HEK293 (cell line): ENCODE data around the gene PPIE.

Source experiments
- CTCF ChIA-PET: fragments of 350-600 bp; formaldehyde crosslinking; extraction: SDS; loops from one replicate; lab custom pipeline; 2021; ENCODE audit warnings: antibody characterized with exemption; lab: Yijun Ruan, JAX
- POLR2A ChIA-PET: fragments of 300-600 bp; formaldehyde crosslinking; extraction: SDS; loops from one replicate; lab custom pipeline; 2020; ENCODE audit warnings: antibody characterized with exemption, inconsistent platforms; lab: Yijun Ruan, JAX
- H3K27ac ChIP-seq: fragments of 200-500 bp; sonication (Bioruptor generic); 2 replicates; pipeline ENCODE4 v1.5.1; 2014; ENCODE audit warnings: low read depth, low read length, control low read depth, inconsistent platforms; ENCODE audit errors: extremely low read depth
- H3K36me3 ChIP-seq, 2 experiments: fragments of 200-500 bp in 1 of 2; sonication (Bioruptor generic) in 1 of 2; 1 replicate in 1 of 2; 2 replicates in 1 of 2; pipeline ENCODE4 v1.5.1; 2014 to 2017; ENCODE audit warnings: inconsistent platforms in 2 of 2, low read length in 2 of 2; ENCODE audit not compliant: control insufficient read depth in 2 of 2, insufficient read depth in 1 of 2
- H3K4me1 ChIP-seq: fragments of 200-500 bp; sonication (Bioruptor generic); 2 replicates; pipeline ENCODE4 v1.5.1; 2014; ENCODE audit warnings: mild to moderate bottlenecking, low read length, inconsistent platforms; ENCODE audit not compliant: control insufficient read depth, insufficient read depth
- H3K4me3 ChIP-seq: 2 replicates; pipeline ENCODE4 v1.5.1; 2011; ENCODE audit warnings: low read depth, mild to moderate bottlenecking, control low read depth, low read length, moderate library complexity
- H3K9me3 ChIP-seq: fragments of 200-500 bp; sonication (Bioruptor generic); 2 replicates; pipeline ENCODE4 v1.5.1; 2014; ENCODE audit warnings: low read depth, low read length, inconsistent platforms; ENCODE audit not compliant: control insufficient read depth, insufficient read depth
- GFI1B ChIP-seq: fragments of 450-650 bp; formaldehyde crosslinking; IDR thresholded peaks from 2 replicates; pipeline ENCODE4 v1.5.1; 2016; ENCODE audit warnings: missing biosample characterization, missing genetic modification characterization
- GLIS2 ChIP-seq: fragments of 450-650 bp; formaldehyde crosslinking; IDR thresholded peaks from 2 replicates; pipeline ENCODE4 v1.5.1; 2016; ENCODE audit warnings: missing biosample characterization, missing genetic modification characterization
- IKZF3 ChIP-seq: fragments of 450-650 bp; IDR thresholded peaks from 2 replicates; pipeline ENCODE4 v1.5.0; 2018; ENCODE audit warnings: missing biosample characterization, mild to moderate bottlenecking, missing genetic modification characterization, moderate library complexity
- OSR2 ChIP-seq: fragments of 450-650 bp; formaldehyde crosslinking; IDR thresholded peaks from 2 replicates; pipeline ENCODE4 v1.5.1; 2016; ENCODE audit warnings: missing biosample characterization, missing genetic modification characterization
- ZBTB17 ChIP-seq: fragments of 450-650 bp; formaldehyde crosslinking; IDR thresholded peaks from 2 replicates; pipeline ENCODE4 v1.5.1; 2016; ENCODE audit warnings: missing biosample characterization, missing genetic modification characterization
- ZFP37 ChIP-seq: fragments of 450-650 bp; formaldehyde crosslinking; IDR thresholded peaks from 2 replicates; pipeline ENCODE4 v1.5.1; 2016; ENCODE audit warnings: missing biosample characterization, missing genetic modification characterization
- ZNF112 ChIP-seq: fragments of 450-650 bp; formaldehyde crosslinking; IDR thresholded peaks from 2 replicates; pipeline ENCODE4 v1.5.0; 2017; ENCODE audit warnings: missing biosample characterization, missing genetic modification characterization
- ZNF148 ChIP-seq: fragments of 450-650 bp; formaldehyde crosslinking; IDR thresholded peaks from 2 replicates; pipeline ENCODE4 v1.5.0; 2017; ENCODE audit warnings: missing biosample characterization, missing genetic modification characterization, borderline replicate concordance
- ZNF157 ChIP-seq: fragments of 450-650 bp; formaldehyde crosslinking; IDR thresholded peaks from 2 replicates; pipeline ENCODE4 v1.5.1; 2016; ENCODE audit warnings: missing biosample characterization, missing genetic modification characterization
- ZNF18 ChIP-seq: fragments of 450-650 bp; formaldehyde crosslinking; IDR thresholded peaks from 2 replicates; pipeline ENCODE4 v1.5.1; 2016; ENCODE audit warnings: missing biosample characterization, missing genetic modification characterization
- ZNF223 ChIP-seq: fragments of 450-650 bp; formaldehyde crosslinking; IDR thresholded peaks from 2 replicates; pipeline ENCODE4 v1.5.1; 2016; ENCODE audit warnings: missing biosample characterization, missing genetic modification characterization
- ZNF248 ChIP-seq: fragments of 450-650 bp; formaldehyde crosslinking; IDR thresholded peaks from 2 replicates; pipeline ENCODE4 v1.5.1; 2017; ENCODE audit warnings: missing biosample characterization, missing genetic modification characterization
- ZNF266 ChIP-seq: fragments of 450-650 bp; formaldehyde crosslinking; IDR thresholded peaks from 2 replicates; pipeline ENCODE4 v1.5.1; 2016; ENCODE audit warnings: missing biosample characterization, missing genetic modification characterization, low read depth
- ZNF274 ChIP-seq, 2 experiments: fragments of 200-500 bp in 1 of 2; fragments of 450-650 bp in 1 of 2; sonication (Bioruptor generic) in 1 of 2; formaldehyde crosslinking in 1 of 2; IDR thresholded peaks; 2 replicates each; pipeline versions ENCODE4 v1.5.1 to v1.6.1; 2014 to 2016; ENCODE audit warnings: borderline replicate concordance in 1 of 2, inconsistent platforms in 1 of 2, low read length in 1 of 2, missing biosample characterization in 1 of 2, missing genetic modification characterization in 1 of 2
- ZNF426 ChIP-seq: fragments of 450-650 bp; formaldehyde crosslinking; IDR thresholded peaks from 2 replicates; pipeline ENCODE4 v1.5.1; 2017; ENCODE audit warnings: missing biosample characterization, missing genetic modification characterization, mild to moderate bottlenecking, inconsistent platforms, moderate library complexity
- ZNF580 ChIP-seq: fragments of 450-650 bp; formaldehyde crosslinking; IDR thresholded peaks from 2 replicates; pipeline ENCODE4 v1.5.1; 2016; ENCODE audit warnings: missing biosample characterization, missing genetic modification characterization
- ZNF600 ChIP-seq: fragments of 450-650 bp; formaldehyde crosslinking; IDR thresholded peaks from 2 replicates; pipeline ENCODE4 v1.5.1; 2016; ENCODE audit warnings: missing biosample characterization, missing genetic modification characterization
- ZNF610 ChIP-seq: fragments of 450-650 bp; formaldehyde crosslinking; IDR thresholded peaks from 2 replicates; pipeline ENCODE4 v1.5.1; 2016; ENCODE audit warnings: missing biosample characterization, missing genetic modification characterization, borderline replicate concordance
- ZNF660 ChIP-seq: fragments of 450-650 bp; IDR thresholded peaks from 2 replicates; pipeline ENCODE4 v1.5.1; 2018; ENCODE audit warnings: missing biosample characterization, mild to moderate bottlenecking, missing genetic modification characterization
- ZNF692 ChIP-seq: fragments of 450-650 bp; formaldehyde crosslinking; IDR thresholded peaks from 2 replicates; pipeline ENCODE4 v1.5.1; 2016; ENCODE audit warnings: missing biosample characterization, missing genetic modification characterization

Gene PPIE

GRCh38 chr1:39720094-39720999 is 18.3 kb upstream of the PPIE start (continued):
- TF ChIP-seq ZNF18 (tag by site-specific recombination) = peak; percentile 53; the same call in 1 of the 2 replicates
- TF ChIP-seq ZNF157 (tag by site-specific recombination) = no peak
- TF ChIP-seq ZNF660 (tag by site-specific recombination) = 0 out of 2 replicates have a peak, but pooled peaks have one; percentile 36
- no peak for TF ChIP-seq ZNF274 (IDR thresholded peaks at IDR 0.05; ENCODE audit: low read length)
- TF ChIP-seq ZNF274 (tag by site-specific recombination; IDR thresholded peaks at IDR 0.05; ENCODE audit: borderline replicate concordance) = no peak
- 0 out of 2 replicates have a peak, but pooled peaks have one; percentile 40 for TF ChIP-seq GFI1B (tag by site-specific recombination)
- no peak for TF ChIP-seq ZNF148 (tag by site-specific recombination)

GRCh38 chr1:39721664-39722063 is 17.0 kb upstream of the PPIE start:
- POLR2A ChIA-PET = no interaction called here

GRCh38 chr1:39722495-39722894 is 16.2 kb upstream of the PPIE start:
- Histone ChIP-seq H3K4me1 (no peaks in the 10 kb centered on the region), H3K4me3 (no peak overlapping the region), H3K36me3 (no peaks in the 10 kb centered on the region), H3K9me3 (no peaks in the 10 kb centered on the region), H3K27ac (no peak overlapping the region)
- POLR2A ChIA-PET = no interaction called here
- TF ChIP-seq ZNF112 (tag by site-specific recombination) (peak; percentile 2; the same call in 1 of the 2 replicates), ZNF223 (tag by site-specific recombination) (no peak)
- CTCF ChIA-PET = interaction anchor here (0.6 to 0.8 kb wide), 2 partner anchors 114 to 613 kb away, joined by 3 read pairs; no protein-coding TSS in a partner anchor

More at GRCh38 chr1:39721664-39722063, 17.0 kb upstream of the PPIE start:
- H3K4me3 ChIP-seq = no peak overlapping the region
- no peaks in the 10 kb centered on the region for H3K9me3 ChIP-seq
- CTCF ChIA-PET = interaction anchor here (2.2 to 5.8 kb wide), 2 partner anchors 19 to 116 kb away, joined by 20 to 41 read pairs; no protein-coding TSS in a partner anchor
- no peaks in the 10 kb centered on the region for H3K36me3 ChIP-seq
- H3K27ac ChIP-seq = no peak overlapping the region
- TF ChIP-seq GLIS2 (tag by site-specific recombination) (no peak), ZBTB17 (tag by site-specific recombination) (peak; percentile 43)
- TF ChIP-seq, all 188 proteins: peak for 1
- no peaks in the 10 kb centered on the region for H3K4me1 ChIP-seq

GRCh38 chr1:39726600-39726999 is 12.1 kb upstream of the PPIE start:
- Histone ChIP-seq H3K9me3 (no peaks in the 10 kb centered on the region), H3K4me3 (no peak overlapping the region), H3K27ac (no peak overlapping the region), H3K4me1 (no peaks in the 10 kb centered on the region), H3K36me3 (no peaks in the 10 kb centered on the region)
- TF ChIP-seq IKZF3 (no peak), ZFP37 (tag by site-specific recombination) (no peak), ZNF580 (tag by site-specific recombination) (no peak), ZNF600 (no peak), ZNF692 (tag by site-specific recombination) (no peak), ZNF426 (tag by site-specific recombination) (no peak), ZNF248 (tag by site-specific recombination) (no peak), ZNF610 (tag by site-specific recombination) (no peak), OSR2 (tag by site-specific recombination) (no peak), ZNF18 (tag by site-specific recombination) (no peak), ZNF266 (tag by site-specific recombination) (no peak)
- CTCF ChIA-PET = interaction anchor here (0.8 kb wide), 1 partner anchor 10 kb away, joined by 3 read pairs; no protein-coding TSS in a partner anchor
- POLR2A ChIA-PET = interaction anchor here (1.2 kb wide), 1 partner anchor 12 kb away, joined by 3 read pairs; the partner anchor contains the start of gene PPIE
